Activated naive CD8-positive, alpha-beta T cell (primary cell): ENCODE measurements around the gene FOXB2.
"Not testable (repeated sequence)": the region's sequence is repeated elsewhere in the genome, so short reads cannot be mapped to it uniquely, and the experiment has no call there.

ENCODE experiments used
- H3K27ac Mint-ChIP-seq: one replicate; pipeline ENCODE4 v1.8.0; 2021; ENCODE audit warnings: mixed read lengths
- H3K27me3 Mint-ChIP-seq: one replicate; pipeline ENCODE4 v1.8.0; 2021; ENCODE audit warnings: mixed read lengths
- H3K36me3 Mint-ChIP-seq: one replicate; pipeline ENCODE4 v1.8.0; 2021; ENCODE audit warnings: mixed read lengths
- H3K4me1 Mint-ChIP-seq: one replicate; pipeline ENCODE4 v1.8.0; 2021; ENCODE audit warnings: low read depth, mixed read lengths
- H3K4me3 Mint-ChIP-seq: one replicate; pipeline ENCODE4 v1.8.0; 2021; ENCODE audit warnings: mild to moderate bottlenecking, mixed read lengths
- H3K9me3 Mint-ChIP-seq: one replicate; pipeline ENCODE4 v1.8.0; 2021; ENCODE audit warnings: low read depth, mixed read lengths

FOXB2 gene

DNA sequence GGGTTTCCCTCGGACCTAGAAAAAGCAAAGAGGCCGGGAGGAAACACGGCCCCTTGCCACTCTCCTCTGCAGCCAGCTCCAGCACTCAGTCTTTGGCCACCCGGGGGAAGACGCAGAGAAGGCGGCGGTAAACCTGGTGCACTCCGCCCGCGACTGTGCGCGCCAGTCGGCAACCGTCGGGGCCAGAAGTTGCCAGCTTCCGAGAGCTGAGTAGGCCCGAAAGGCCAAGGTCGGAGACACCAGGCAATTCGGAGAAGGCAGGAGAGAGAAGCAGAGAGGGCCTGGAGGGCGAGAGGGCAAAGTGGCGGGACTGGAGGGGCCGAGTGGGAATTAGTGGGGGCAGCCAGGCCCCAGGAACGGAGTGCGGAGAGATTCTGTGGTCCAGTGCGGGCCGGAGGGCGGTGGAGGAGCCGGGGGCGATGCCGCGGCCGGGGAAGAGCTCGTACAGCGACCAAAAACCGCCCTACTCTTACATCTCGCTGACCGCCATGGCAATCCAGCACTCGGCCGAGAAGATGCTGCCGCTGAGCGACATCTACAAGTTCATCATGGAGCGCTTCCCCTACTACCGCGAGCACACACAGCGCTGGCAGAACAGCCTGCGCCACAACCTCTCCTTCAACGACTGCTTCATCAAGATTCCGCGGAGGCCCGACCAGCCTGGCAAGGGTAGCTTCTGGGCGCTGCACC is at the start of gene FOXB2:
Gene FOXB2 (plus strand): TSS at position 420 of the 690 bp plus-strand sequence. CDS start 0 bp downstream, at position 420.
- H3K27ac Mint-ChIP-seq: no peak within 1 kb of the TSS
- H3K9me3 Mint-ChIP-seq: no peaks in the 10 kb centered on the region
- H3K27me3 Mint-ChIP-seq: peaks cover 53% of the 10 kb centered on the region
- no peaks in the 10 kb centered on the region for H3K36me3 Mint-ChIP-seq
- peak within 1 kb of the TSS; percentile 47 for H3K4me3 Mint-ChIP-seq
- peaks cover 40% of the 10 kb centered on the region for H3K4me1 Mint-ChIP-seq

DNA sequence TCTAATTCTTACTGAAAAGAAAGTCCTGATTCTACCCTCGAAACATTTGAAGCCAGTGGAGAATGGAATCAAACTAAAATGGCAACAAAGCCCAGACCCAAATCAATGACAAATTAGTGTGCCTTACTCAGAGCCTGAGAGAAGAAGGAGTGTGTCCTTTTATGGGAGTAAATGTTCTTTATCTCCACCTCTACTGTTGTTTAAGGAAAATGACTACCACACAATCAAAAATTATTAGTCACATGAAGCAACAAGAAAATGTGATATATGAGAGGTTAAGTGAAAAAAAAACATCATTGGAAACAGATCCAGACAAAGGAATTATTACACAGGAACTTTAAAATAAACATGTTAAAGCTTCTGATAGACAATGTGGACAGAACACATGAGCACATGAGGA is 49.7 kb upstream of the FOXB2 start:
- Mint-ChIP-seq H3K9me3 (peaks cover 6% of the 10 kb centered on the region), H3K27me3 (peaks cover 2% of the 10 kb centered on the region), H3K4me3 (no peak overlapping the region), H3K36me3 (no peaks in the 10 kb centered on the region), H3K27ac (no peak overlapping the region), H3K4me1 (no peaks in the 10 kb centered on the region)

DNA sequence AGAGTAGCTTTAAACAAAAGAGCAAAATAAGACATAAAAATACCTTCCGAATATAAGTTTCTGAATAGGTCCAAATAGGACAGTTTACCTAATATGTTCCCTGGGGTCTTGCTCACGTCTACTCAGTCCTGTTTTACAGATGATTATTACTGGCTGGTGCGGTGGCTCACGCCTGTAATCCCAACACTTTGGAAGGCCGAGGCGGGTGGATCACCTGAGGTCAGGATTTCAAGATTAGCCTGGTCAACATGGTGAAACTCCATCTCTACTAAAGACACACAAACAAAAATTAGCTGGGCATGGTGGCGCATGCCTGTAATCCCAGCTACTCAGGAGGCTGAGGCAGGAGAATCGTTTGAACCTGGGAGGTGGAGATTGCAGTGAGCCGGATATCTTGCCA is 40.6 kb upstream of the FOXB2 start:
- H3K9me3 Mint-ChIP-seq, H3K36me3 Mint-ChIP-seq, H3K4me1 Mint-ChIP-seq, H3K27ac Mint-ChIP-seq, H3K4me3 Mint-ChIP-seq: not testable (repeated sequence)
- peaks cover 17% of the 10 kb centered on the region for H3K27me3 Mint-ChIP-seq

DNA sequence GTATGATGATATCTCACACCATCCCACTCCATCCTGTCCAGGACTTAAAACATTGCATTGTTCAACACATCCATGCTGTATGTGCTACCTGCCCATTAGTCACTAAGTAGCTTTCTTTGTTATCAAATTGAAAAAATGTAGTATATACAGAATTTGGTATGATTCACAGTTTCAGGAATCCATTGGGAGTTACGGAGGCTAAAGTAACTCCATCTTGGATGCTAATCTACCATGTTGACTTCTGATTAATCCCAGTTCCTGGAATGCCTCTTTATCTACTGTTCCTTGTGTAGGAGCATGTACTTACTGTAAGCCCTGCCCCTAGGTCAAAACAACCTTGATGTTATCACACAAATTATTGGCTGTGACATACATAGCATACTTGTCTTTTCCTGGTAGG is 38.9 kb upstream of the FOXB2 start:
- Mint-ChIP-seq H3K9me3 (no peaks in the 10 kb centered on the region), H3K4me3 (no peak overlapping the region), H3K27ac (no peak overlapping the region), H3K27me3 (peaks cover 18% of the 10 kb centered on the region), H3K36me3 (no peaks in the 10 kb centered on the region), H3K4me1 (no peaks in the 10 kb centered on the region)

DNA sequence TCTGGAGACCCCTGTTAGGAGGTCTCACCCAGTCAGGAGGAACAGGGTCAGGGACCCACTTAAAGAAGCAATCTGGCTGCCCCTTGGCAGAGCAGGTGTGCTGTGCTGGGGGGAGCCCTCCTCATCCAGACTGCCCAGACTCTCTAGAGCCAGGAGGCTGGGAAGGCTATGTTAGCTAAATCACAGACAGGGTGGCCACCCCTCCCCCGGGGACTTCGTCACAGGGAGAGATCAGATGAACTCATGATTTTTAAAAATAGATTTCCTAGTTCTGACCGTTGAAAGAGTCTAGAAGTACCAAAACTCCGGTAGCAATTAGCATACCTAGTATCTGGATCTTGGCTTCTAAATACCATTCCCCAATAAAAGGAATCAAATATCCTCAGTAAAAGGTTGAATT is 35.0 kb upstream of the FOXB2 start:
- H3K36me3 Mint-ChIP-seq: no peaks in the 10 kb centered on the region
- H3K27ac Mint-ChIP-seq: no peak overlapping the region
- H3K4me3 Mint-ChIP-seq: no peak overlapping the region

DNA sequence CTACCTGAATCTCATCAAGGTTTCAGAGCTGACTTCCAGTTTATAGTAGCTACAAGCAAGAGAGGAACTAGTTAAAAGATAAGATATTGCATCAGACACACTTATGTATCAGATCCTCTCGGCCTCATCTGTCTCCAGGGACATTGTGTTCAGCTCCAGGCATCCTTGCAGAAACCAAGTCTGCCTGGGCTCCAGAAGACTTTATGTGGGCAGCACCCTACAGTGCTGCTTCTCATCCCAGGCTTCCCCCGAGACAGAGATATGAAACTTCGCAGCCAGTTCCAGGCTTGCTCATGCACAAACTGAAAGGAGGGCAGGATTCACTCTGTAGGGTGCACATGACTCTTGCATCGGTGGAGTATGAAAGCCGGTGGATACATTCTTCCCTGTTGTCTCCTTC is 33.9 kb upstream of the FOXB2 start:
- H3K36me3 Mint-ChIP-seq: no peaks in the 10 kb centered on the region
- peaks cover 6% of the 10 kb centered on the region for H3K27me3 Mint-ChIP-seq

More for the DNA sequence above, 35.0 kb upstream of the FOXB2 start:
- peaks cover 5% of the 10 kb centered on the region for H3K27me3 Mint-ChIP-seq
- no peaks in the 10 kb centered on the region for H3K9me3 Mint-ChIP-seq
- H3K4me1 Mint-ChIP-seq: no peaks in the 10 kb centered on the region

DNA sequence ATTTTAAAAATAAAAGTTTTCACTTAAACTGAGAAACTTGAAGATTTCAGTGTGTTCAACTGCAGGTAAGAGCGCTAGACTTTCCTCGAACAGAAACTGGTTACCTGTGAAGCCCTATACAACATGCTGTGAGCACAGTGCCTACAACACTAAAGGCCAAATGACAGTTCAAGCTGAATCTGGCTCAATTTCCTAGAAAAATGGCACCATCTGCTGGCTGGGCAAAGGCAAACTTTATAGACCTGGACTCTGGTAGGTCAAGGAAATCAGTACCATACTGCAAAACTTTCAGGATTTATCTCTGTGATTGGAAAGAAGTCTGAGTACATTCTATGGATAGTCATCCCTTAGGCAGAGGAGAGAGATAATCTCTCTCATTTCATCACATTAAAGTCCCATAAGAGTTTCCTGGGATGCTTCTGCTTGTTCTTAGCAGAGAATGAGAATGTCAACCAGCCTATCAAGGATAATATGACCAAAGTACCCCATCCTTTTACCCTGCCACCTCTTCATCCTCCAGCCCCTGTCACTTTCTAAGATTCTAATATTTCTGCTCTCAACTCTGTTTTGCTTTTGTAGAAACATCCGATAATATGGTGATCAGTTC is 31.8 kb upstream of the FOXB2 start:
- Mint-ChIP-seq H3K4me3 (no peak overlapping the region), H3K27me3 (peaks cover 5% of the 10 kb centered on the region), H3K36me3 (no peaks in the 10 kb centered on the region), H3K4me1 (no peaks in the 10 kb centered on the region), H3K9me3 (no peaks in the 10 kb centered on the region), H3K27ac (no peak overlapping the region)

More for the DNA sequence above, 33.9 kb upstream of the FOXB2 start:
- Mint-ChIP-seq H3K4me3 (no peak overlapping the region), H3K9me3 (no peaks in the 10 kb centered on the region), H3K27ac (no peak overlapping the region), H3K4me1 (no peaks in the 10 kb centered on the region)

DNA sequence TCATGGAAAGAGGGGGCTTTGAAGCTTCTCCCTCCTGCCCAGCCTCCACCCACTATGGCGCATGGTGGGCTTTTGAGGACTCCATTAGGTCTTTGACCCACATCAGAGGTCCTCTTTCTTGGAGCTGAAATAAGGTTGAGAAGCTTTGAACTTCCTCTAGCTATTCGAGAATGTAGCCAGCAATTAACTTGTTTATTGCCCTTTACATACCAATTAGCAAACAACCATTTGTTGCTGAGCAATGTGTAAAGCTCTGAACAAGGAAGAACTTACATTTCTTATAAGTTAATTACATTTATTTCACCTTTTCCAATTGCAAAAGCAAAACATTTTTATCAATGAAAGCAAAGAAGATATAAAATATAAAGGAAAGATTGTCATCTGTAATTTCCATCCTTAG is 30.5 kb upstream of the FOXB2 start:
- Mint-ChIP-seq H3K36me3 (no peaks in the 10 kb centered on the region), H3K27ac (no peak overlapping the region), H3K4me3 (no peak overlapping the region), H3K9me3 (no peaks in the 10 kb centered on the region), H3K4me1 (no peaks in the 10 kb centered on the region), H3K27me3 (peaks cover 5% of the 10 kb centered on the region)

DNA sequence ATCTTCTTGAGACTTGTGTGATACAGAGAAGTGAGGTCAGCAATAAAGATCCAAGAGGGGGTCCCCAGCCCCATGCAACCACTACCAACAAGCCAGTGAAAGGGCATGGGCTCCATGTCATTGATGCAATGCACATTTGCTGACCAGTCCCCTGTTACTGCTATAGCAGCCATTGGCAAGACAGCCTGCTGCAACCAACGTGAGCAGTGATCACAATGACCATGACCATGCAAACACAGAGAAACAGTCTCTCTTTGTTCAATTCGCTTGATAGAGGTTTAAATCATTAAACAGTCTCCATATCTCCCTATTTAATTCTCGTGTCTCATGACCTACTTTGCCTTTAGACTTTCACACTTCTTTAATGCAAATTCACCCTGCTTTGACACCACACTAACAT is 30.0 kb upstream of the FOXB2 start:
- H3K27ac Mint-ChIP-seq: no peak overlapping the region
- no peaks in the 10 kb centered on the region for H3K36me3 Mint-ChIP-seq
- no peaks in the 10 kb centered on the region for H3K4me1 Mint-ChIP-seq
- peaks cover 6% of the 10 kb centered on the region for H3K27me3 Mint-ChIP-seq
- no peak overlapping the region for H3K4me3 Mint-ChIP-seq
- H3K9me3 Mint-ChIP-seq: no peaks in the 10 kb centered on the region

DNA sequence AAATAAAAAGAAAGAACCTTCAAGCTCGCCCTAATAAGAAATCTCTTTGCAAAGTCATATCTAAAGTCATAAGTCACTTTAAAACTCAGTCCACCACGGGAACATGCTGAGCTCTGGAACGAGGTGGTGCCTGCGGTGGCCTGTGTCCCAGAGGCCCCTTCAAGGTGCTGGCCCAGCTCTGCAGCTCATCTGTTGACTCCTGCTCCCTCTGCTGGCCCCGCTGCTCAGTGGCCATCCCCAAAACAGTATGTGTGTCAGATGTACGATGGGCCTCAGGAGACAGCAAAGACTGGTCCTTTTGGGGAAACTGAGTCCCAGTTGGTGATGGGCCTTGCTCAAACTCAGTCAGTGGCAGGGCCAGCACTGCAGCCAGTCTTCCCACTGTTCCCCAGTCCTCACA is 22.8 kb upstream of the FOXB2 start:
- H3K9me3 Mint-ChIP-seq: no peaks in the 10 kb centered on the region

DNA sequence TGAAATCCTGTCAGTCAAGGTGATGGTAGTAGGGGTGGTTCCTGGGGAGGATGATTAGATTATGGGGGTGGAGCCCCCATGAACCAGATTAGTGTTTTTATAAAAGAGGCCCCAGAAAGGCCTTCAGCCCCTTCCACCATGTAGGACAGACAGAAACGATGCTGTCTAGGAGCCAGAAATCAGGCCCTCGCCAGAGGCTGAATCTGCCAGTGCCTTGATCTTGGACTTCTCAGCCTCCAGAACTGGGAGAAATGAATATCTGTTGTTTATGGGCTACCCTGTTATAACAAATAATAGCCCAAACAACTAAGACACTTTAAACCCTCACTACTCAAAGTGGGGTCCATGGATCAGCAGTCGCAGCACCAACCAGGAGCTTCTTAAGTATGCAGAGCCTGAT is 20.2 kb upstream of the FOXB2 start:
- Mint-ChIP-seq H3K4me1 (no peaks in the 10 kb centered on the region), H3K9me3 (no peaks in the 10 kb centered on the region), H3K27ac (no peak overlapping the region), H3K27me3 (peaks cover 14% of the 10 kb centered on the region), H3K4me3 (no peak overlapping the region), H3K36me3 (no peaks in the 10 kb centered on the region)

More for the DNA sequence above, 22.8 kb upstream of the FOXB2 start:
- H3K4me1 Mint-ChIP-seq: no peaks in the 10 kb centered on the region
- no peaks in the 10 kb centered on the region for H3K36me3 Mint-ChIP-seq
- no peak overlapping the region for H3K4me3 Mint-ChIP-seq
- no peak overlapping the region for H3K27ac Mint-ChIP-seq
- H3K27me3 Mint-ChIP-seq: peaks cover 6% of the 10 kb centered on the region

DNA sequence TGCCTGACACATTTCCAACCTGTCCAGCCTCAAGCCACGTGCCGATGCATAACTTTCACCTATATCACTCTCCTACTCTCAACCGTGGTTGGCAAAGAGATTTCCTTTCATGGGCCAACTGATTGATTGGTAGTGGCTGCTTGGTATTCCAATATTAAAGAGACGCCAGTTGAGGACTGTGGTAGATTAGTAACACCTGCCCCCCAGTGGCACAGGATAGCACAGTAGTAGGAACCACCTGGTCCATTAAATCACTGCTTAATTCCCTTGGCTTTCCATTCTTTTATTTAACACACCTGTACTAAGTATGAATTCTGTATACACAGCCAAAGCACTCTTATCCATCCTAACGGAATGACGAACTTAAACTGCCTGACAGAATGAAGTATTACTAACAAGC is 19.1 kb upstream of the FOXB2 start:
- Mint-ChIP-seq H3K27ac (no peak overlapping the region), H3K9me3 (no peaks in the 10 kb centered on the region), H3K4me3 (no peak overlapping the region), H3K36me3 (no peaks in the 10 kb centered on the region), H3K4me1 (no peaks in the 10 kb centered on the region), H3K27me3 (peaks cover 17% of the 10 kb centered on the region)

DNA sequence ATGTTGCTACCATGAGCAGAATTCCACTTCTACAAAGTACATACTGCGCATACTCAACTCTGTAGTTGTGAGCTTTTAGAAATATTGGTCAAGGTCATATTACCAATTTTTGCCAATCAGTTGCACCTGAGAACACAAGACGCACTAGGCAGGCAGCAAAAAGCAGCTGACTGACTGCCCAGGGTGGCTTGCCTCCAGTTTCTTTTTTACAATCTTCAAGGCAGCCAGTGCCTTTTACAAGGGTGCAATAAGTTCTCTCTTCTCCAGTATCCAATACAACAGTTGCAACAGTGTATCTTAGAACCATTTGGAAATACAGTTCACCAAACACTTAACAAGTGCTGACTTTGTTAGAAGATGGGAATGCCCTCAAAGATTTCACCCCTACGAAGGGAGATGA is 16.1 kb upstream of the FOXB2 start:
- no peaks in the 10 kb centered on the region for H3K36me3 Mint-ChIP-seq
- no peak overlapping the region for H3K4me3 Mint-ChIP-seq
- H3K9me3 Mint-ChIP-seq: no peaks in the 10 kb centered on the region
- no peak overlapping the region for H3K27ac Mint-ChIP-seq
- peaks cover 27% of the 10 kb centered on the region for H3K27me3 Mint-ChIP-seq
- H3K4me1 Mint-ChIP-seq: no peaks in the 10 kb centered on the region

DNA sequence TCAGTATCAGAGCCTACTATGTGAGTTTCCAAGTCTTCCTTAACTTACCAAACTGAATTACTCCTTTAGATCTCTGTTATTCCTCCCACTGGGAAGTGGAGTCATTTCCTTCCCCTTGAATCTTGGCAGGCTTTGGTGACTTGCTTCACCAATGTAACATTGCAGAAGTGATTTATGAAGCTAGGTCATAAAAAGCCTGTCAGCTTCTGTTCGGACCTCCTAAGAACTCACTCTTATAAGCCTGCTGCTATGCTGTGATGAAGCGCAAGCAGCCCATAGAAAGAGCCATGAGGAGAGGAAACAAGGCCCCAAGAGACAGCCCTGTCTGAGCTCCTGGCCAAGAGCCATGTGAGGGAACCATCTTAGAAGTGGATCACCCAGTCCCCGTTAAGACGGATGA is 14.2 kb upstream of the FOXB2 start:
- Mint-ChIP-seq H3K4me1 (no peaks in the 10 kb centered on the region), H3K27ac (no peak overlapping the region), H3K36me3 (no peaks in the 10 kb centered on the region), H3K27me3 (peaks cover 30% of the 10 kb centered on the region), H3K4me3 (no peak overlapping the region), H3K9me3 (no peaks in the 10 kb centered on the region)

DNA sequence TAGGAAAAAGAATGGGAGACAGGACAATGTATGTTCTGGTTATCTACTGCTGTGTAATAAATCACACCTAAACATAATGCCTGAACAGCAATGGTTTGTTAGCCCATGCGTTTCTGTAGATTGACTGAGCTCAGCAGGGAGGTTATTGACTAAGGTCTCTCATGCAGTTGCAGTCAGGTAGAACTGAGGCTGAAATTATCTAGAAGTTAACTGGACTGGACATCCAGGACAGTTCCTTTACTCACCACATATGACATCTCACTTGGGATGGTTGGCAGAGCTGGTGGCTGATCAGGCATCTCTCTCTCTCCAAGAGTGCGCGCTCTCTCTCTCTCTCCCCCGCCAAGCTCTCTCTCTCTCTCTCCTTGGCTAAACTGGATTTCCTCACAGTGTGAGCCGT is 8.9 kb upstream of the FOXB2 start:
- Mint-ChIP-seq H3K4me3 (no peak overlapping the region), H3K36me3 (no peaks in the 10 kb centered on the region), H3K27me3 (peaks cover 36% of the 10 kb centered on the region), H3K27ac (no peak overlapping the region), H3K9me3 (no peaks in the 10 kb centered on the region), H3K4me1 (peaks cover 18% of the 10 kb centered on the region)
